Measurements from ENCODE around the gene PPM1E. TPM values are rescaled to one million over a fixed set of nuclear protein-coding genes. Genes with fewer than 3 reads are reported as not detected.

PPM1E gene
- total and polyA plus RNA-seq, 2 donors (not counting 1 experiment from before 2014, with no cell fraction given) = not detected

DNA sequence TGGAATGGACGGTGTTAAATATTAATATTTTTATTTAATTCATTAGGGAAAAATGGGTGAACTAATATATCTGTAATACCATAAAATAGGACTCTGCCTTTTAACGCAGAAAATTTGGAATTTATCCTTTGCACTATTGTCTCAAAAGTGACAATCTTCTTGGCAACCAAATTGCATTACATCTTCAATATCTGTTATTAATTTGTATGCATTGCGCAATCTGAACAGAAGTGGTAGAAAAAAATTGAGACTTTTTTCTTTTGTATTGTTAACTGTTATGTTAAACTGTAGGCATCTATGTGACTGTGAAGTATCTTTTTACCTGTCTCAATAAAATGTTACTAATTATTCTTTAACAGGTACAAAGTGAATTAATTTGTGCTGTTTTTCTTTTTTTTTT is 55.6 kb downstream of the PPM1E start:
- no CpG with 5 or more reads among the region's 3 CpGs for WGBS (ENCODE audit: insufficient coverage)
- H3K27ac Mint-ChIP-seq = no peak overlapping the region
- Histone ChIP-seq H3K4me1 (ENCODE audit: control insufficient read depth in 2 of 2, insufficient read depth in 2 of 2, low read length in 2 of 2) (no peaks in the 10 kb centered on the region), H3K27ac (ENCODE audit: low read length in 2 of 2) (no peak overlapping the region), H3K79me2 (ENCODE audit: control insufficient read depth, insufficient read depth, low read length) (no peaks in the 10 kb centered on the region), H3K36me3 (replicated peaks in 1 of 2; ENCODE audit: control extremely low read depth in 1 of 2, control insufficient read depth in 1 of 2, extremely low read depth in 1 of 2, insufficient read depth in 2 of 2, low read length in 1 of 2) (no peaks in the 10 kb centered on the region), H4K20me1 (ENCODE audit: control insufficient read depth, insufficient read depth, low read length, poor library complexity, severe bottlenecking) (no peaks in the 10 kb centered on the region), H3K4me3 (ENCODE audit: control extremely low read depth in 1 of 5, extremely low read depth in 1 of 5, insufficient read depth in 1 of 5, low read depth in 2 of 5, low read length in 4 of 5) (no peak overlapping the region), H3K9me3 (ENCODE audit: control extremely low read depth in 1 of 3, control insufficient read depth in 2 of 3, insufficient read depth in 1 of 3, low read length in 2 of 3) (peaks cover 0 to 2% (median 0%) of the 10 kb centered on the region in 3 donors), H3K9ac (ENCODE audit: low read length) (no peak overlapping the region), H3K27me3 (replicated peaks in 1 of 4; ENCODE audit: control extremely low read depth in 1 of 4, control insufficient read depth in 3 of 4, insufficient read depth in 4 of 4, low read length in 3 of 4) (peaks cover 0 to 6% (median 2%) of the 10 kb centered on the region in 4 experiments), H2AFZ (ENCODE audit: insufficient read depth, low read depth, low read length, poor library complexity, severe bottlenecking) (no peak overlapping the region), H3K4me2 (replicated peaks; ENCODE audit: low read depth, low read length, poor library complexity, severe bottlenecking) (no peak overlapping the region)
- H3K27me3 Mint-ChIP-seq = peaks cover 19% of the 10 kb centered on the region
- ATAC-seq (ENCODE audit: low read depth) (no peak), DNase-seq (no peak)
- TF ChIP-seq EZH2 (IDR thresholded peaks at IDR 0.05; ENCODE audit: borderline replicate concordance, insufficient read depth, low read depth, low read length, poor library complexity, severe bottlenecking) = no peak
- TF ChIP-seq, protein P1, sequence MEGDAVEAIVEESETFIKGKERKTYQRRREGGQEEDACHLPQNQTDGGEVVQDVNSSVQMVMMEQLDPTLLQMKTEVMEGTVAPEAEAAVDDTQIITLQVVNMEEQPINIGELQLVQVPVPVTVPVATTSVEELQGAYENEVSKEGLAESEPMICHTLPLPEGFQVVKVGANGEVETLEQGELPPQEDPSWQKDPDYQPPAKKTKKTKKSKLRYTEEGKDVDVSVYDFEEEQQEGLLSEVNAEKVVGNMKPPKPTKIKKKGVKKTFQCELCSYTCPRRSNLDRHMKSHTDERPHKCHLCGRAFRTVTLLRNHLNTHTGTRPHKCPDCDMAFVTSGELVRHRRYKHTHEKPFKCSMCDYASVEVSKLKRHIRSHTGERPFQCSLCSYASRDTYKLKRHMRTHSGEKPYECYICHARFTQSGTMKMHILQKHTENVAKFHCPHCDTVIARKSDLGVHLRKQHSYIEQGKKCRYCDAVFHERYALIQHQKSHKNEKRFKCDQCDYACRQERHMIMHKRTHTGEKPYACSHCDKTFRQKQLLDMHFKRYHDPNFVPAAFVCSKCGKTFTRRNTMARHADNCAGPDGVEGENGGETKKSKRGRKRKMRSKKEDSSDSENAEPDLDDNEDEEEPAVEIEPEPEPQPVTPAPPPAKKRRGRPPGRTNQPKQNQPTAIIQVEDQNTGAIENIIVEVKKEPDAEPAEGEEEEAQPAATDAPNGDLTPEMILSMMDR (IDR thresholded peaks at IDR 0.05) = no peak
- H3K4me3 Mint-ChIP-seq = no peak overlapping the region
- H3K4me1 Mint-ChIP-seq = no peaks in the 10 kb centered on the region
- ChIA-PET POLR2A (no interaction called here), CTCF (no interaction called here)
- intact Hi-C loops (cut with micrococcal nuclease) = no loop called here
- H3K9me3 Mint-ChIP-seq (ENCODE audit: insufficient read depth) = no peaks in the 10 kb centered on the region

DNA sequence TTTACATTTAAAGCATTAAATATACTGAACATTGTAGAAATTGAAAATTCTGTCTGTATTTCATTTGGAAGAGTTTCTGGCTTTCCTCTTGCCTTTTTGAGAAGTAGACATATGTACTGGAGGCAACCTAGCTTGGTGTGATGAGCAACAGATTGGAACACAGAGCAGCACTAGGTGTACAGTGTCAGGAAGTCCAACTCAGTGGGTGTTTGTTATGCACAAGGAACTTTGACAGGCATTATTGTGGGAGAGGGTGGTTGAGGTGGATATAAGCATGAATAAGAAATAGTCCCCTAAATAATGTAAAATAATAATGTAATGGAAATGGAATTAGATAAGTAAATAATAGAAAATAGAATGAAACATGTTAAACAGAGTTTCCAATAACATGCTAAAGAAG is 58.1 kb downstream of the PPM1E start:
- no peak overlapping the region for H3K4me3 ChIP-seq (ENCODE audit: control extremely low read depth in 1 of 5, extremely low read depth in 1 of 5, insufficient read depth in 1 of 5, low read depth in 2 of 5, low read length in 4 of 5)
- POLR2A ChIA-PET = no interaction called here
- H3K27ac ChIP-seq (ENCODE audit: low read length in 2 of 2) = no peak overlapping the region
- H3K9ac ChIP-seq (ENCODE audit: low read length) = no peak overlapping the region
- Mint-ChIP-seq H3K4me1 (no peaks in the 10 kb centered on the region), H3K27me3 (peaks cover 6% of the 10 kb centered on the region), H3K9me3 (ENCODE audit: insufficient read depth) (no peaks in the 10 kb centered on the region), H3K27ac (no peak overlapping the region), H3K4me3 (no peak overlapping the region)
- H3K79me2 ChIP-seq (ENCODE audit: control insufficient read depth, insufficient read depth, low read length) = no peaks in the 10 kb centered on the region
- TF ChIP-seq, protein P1 (IDR thresholded peaks at IDR 0.05) = no peak
- TF ChIP-seq EZH2 (IDR thresholded peaks at IDR 0.05; ENCODE audit: borderline replicate concordance, insufficient read depth, low read depth, low read length, poor library complexity, severe bottlenecking) = no peak
- CTCF ChIA-PET = no interaction called here
- no peaks in the 10 kb centered on the region for H4K20me1 ChIP-seq (ENCODE audit: control insufficient read depth, insufficient read depth, low read length, poor library complexity, severe bottlenecking)
- no peaks in the 10 kb centered on the region for H3K9me3 ChIP-seq (ENCODE audit: control extremely low read depth in 1 of 3, control insufficient read depth in 2 of 3, insufficient read depth in 1 of 3, low read length in 2 of 3)
- H3K4me1 ChIP-seq (ENCODE audit: control insufficient read depth in 2 of 2, insufficient read depth in 2 of 2, low read length in 2 of 2) = no peaks in the 10 kb centered on the region
- no peak overlapping the region for H3K4me2 ChIP-seq (replicated peaks; ENCODE audit: low read depth, low read length, poor library complexity, severe bottlenecking)
- ATAC-seq (ENCODE audit: low read depth) (no peak), DNase-seq (no peak)
- H3K27me3 ChIP-seq (replicated peaks in 1 of 4; ENCODE audit: control extremely low read depth in 1 of 4, control insufficient read depth in 3 of 4, insufficient read depth in 4 of 4, low read length in 3 of 4) = no peaks in the 10 kb centered on the region
- no peak overlapping the region for H2AFZ ChIP-seq (ENCODE audit: insufficient read depth, low read depth, low read length, poor library complexity, severe bottlenecking)
- H3K36me3 ChIP-seq (replicated peaks in 1 of 2; ENCODE audit: control extremely low read depth in 1 of 2, control insufficient read depth in 1 of 2, extremely low read depth in 1 of 2, insufficient read depth in 2 of 2, low read length in 1 of 2) = no peaks in the 10 kb centered on the region
- intact Hi-C loops (cut with micrococcal nuclease) = no loop called here

All from B cell (primary cell).